ENCODE data around the gene HEXA.

DNA sequence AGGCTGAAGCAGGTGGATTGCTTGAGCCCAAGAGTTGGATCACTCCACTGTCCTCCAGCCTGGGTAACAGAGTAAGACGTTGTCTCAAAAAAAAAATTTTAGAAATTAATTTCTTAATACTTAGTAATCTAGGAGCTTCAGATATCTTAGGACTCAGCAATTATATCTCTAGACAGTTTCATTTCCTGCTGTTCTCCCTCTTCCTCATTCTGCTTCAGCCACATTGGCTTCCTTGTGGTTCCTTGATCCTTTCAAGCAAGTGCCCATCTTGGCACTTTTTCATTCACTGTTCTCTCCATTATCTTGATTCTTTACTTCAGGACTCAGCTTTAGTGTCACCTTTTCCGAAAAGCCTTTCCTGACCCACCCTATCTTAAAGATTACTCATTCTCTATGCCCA is 44.8 kb upstream of the HEXA start:
- no peak for TF ChIP-seq EZH2 (IDR thresholded peaks at IDR 0.05; ENCODE audit: borderline replicate concordance, insufficient read depth, low read depth, low read length, poor library complexity, severe bottlenecking)
- TF ChIP-seq, protein P1, sequence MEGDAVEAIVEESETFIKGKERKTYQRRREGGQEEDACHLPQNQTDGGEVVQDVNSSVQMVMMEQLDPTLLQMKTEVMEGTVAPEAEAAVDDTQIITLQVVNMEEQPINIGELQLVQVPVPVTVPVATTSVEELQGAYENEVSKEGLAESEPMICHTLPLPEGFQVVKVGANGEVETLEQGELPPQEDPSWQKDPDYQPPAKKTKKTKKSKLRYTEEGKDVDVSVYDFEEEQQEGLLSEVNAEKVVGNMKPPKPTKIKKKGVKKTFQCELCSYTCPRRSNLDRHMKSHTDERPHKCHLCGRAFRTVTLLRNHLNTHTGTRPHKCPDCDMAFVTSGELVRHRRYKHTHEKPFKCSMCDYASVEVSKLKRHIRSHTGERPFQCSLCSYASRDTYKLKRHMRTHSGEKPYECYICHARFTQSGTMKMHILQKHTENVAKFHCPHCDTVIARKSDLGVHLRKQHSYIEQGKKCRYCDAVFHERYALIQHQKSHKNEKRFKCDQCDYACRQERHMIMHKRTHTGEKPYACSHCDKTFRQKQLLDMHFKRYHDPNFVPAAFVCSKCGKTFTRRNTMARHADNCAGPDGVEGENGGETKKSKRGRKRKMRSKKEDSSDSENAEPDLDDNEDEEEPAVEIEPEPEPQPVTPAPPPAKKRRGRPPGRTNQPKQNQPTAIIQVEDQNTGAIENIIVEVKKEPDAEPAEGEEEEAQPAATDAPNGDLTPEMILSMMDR (IDR thresholded peaks at IDR 0.05), result no peak
